ENCODE measurements around the gene TECTB. TPM values are rescaled to one million over a fixed set of nuclear protein-coding genes. Genes with fewer than 3 reads are reported as not detected.

TECTB gene
- total and polyA plus RNA-seq, 9 of the 15 experiments (the other 6 are each of a cell fraction or from before 2014, with no cell fraction given): not detected

- H3K9me1 ChIP-seq (ENCODE audit: control insufficient read depth, insufficient read depth, low read length): no peaks in the 10 kb centered on the region
- H3K9me3 ChIP-seq (replicated peaks; ENCODE audit: control insufficient read depth, insufficient read depth, low read depth, low read length): no peaks in the 10 kb centered on the region
- intact Hi-C loops (cut with micrococcal nuclease) (no loop called here), in situ Hi-C loops (cut with MboI) (no loop called here)
- POLR2A ChIA-PET: no interaction called here
- WGBS (ENCODE audit: insufficient coverage, low coverage, missing lambda C conversion rate): 2% methylated on average over 10 of the region's 12 CpGs
- 0 out of 5 replicates have a peak, but pooled peaks cover 0 to 6% of the 10 kb centered on the region in 2 experiments for H3K4me1 ChIP-seq (replicated peaks in 1 of 2; ENCODE audit: control insufficient read depth in 2 of 2, insufficient read depth in 2 of 2, low read length in 2 of 2)
- no peak for TF ChIP-seq YY1 (IDR thresholded peaks at IDR 0.05; ENCODE audit: borderline replicate concordance in 1 of 3, control insufficient read depth in 1 of 3, extremely low read depth in 1 of 3, insufficient read depth in 3 of 3, insufficient read length in 1 of 3, insufficient replicate concordance in 2 of 3, low read depth in 1 of 3, low read length in 2 of 3)
- no peak for TF ChIP-seq BRD9 (IDR thresholded peaks at IDR 0.05; ENCODE audit: low read depth, partially characterized antibody)
- peaks cover 0 to 23% of the 10 kb centered on the region in 2 experiments; a peak in 2 of 5 replicates for H3K27me3 ChIP-seq (ENCODE audit: control insufficient read depth in 2 of 2, insufficient read depth in 2 of 2, low read length in 2 of 2)
- no peak overlapping the region for H3K4me2 ChIP-seq (ENCODE audit: insufficient read depth, low read length)
- CTCF ChIA-PET (ENCODE audit: low intra/inter-chr PET ratio): no interaction called here
- no peaks in the 10 kb centered on the region; the same call in 1 of the 2 replicates for H4K20me1 ChIP-seq (replicated peaks; ENCODE audit: control insufficient read depth, insufficient read depth, low read length)
- no peak overlapping the region for H3K4me3 ChIP-seq
- no peak overlapping the region for H3K9ac ChIP-seq (ENCODE audit: insufficient read depth in 1 of 2, low read depth in 2 of 2, low read length in 2 of 2)
- H3K36me3 ChIP-seq (ENCODE audit: control insufficient read depth, insufficient read depth, low read length): no peaks in the 10 kb centered on the region
- DNase-seq (ENCODE audit: extremely low read depth in 1 of 4, low spot score in 3 of 4) (no peak), FAIRE-seq (no peak), ATAC-seq (no peak)
- H2AFZ ChIP-seq (ENCODE audit: low read depth, low read length): no peak overlapping the region
- no peaks in the 10 kb centered on the region for H3K79me2 ChIP-seq (ENCODE audit: control insufficient read depth, insufficient read depth, low read length)
- no TSS peak for BruUV-seq (replicated peaks)
- H3K27ac ChIP-seq (ENCODE audit: extremely low read depth, low read depth, low read length): no peak overlapping the region
Observed at GRCh38 chr10:112347709-112348671, 64.8 kb downstream of the TECTB start.

GRCh38 chr10:112348759-112349158, 65.6 kb downstream of the TECTB start:
- H3K79me2 ChIP-seq (ENCODE audit: control insufficient read depth, insufficient read depth, low read length): no peaks in the 10 kb centered on the region
- no peak for FAIRE-seq
- POLR2A ChIA-PET: no interaction called here
- no CpG with 5 or more reads among the region's 1 CpG for WGBS (ENCODE audit: insufficient coverage, low coverage, missing lambda C conversion rate)
- H3K9ac ChIP-seq (ENCODE audit: insufficient read depth in 1 of 2, low read depth in 2 of 2, low read length in 2 of 2): no peak overlapping the region
- H3K9me3 ChIP-seq (replicated peaks; ENCODE audit: control insufficient read depth, insufficient read depth, low read depth, low read length): no peaks in the 10 kb centered on the region
- no peak for DNase-seq (ENCODE audit: extremely low read depth in 1 of 4, low spot score in 3 of 4)
- no peak overlapping the region for H3K4me3 ChIP-seq
- CTCF ChIA-PET (ENCODE audit: low intra/inter-chr PET ratio): no interaction called here
- H3K9me1 ChIP-seq (ENCODE audit: control insufficient read depth, insufficient read depth, low read length): no peaks in the 10 kb centered on the region
- H4K20me1 ChIP-seq (replicated peaks; ENCODE audit: control insufficient read depth, insufficient read depth, low read length): no peaks in the 10 kb centered on the region
- no peak overlapping the region for H3K4me2 ChIP-seq (ENCODE audit: insufficient read depth, low read length)
- no peak for ATAC-seq
- H3K27ac ChIP-seq (ENCODE audit: extremely low read depth, low read depth, low read length): no peak overlapping the region
- BruUV-seq (replicated peaks): no TSS peak
- H2AFZ ChIP-seq (ENCODE audit: low read depth, low read length): no peak overlapping the region
- in situ Hi-C loops (cut with MboI): no loop called here
- intact Hi-C loops (cut with micrococcal nuclease): no loop called here
- peaks cover 0 to 22% of the 10 kb centered on the region in 2 experiments; a peak in 2 of 5 replicates for H3K27me3 ChIP-seq (ENCODE audit: control insufficient read depth in 2 of 2, insufficient read depth in 2 of 2, low read length in 2 of 2)
- H3K4me1 ChIP-seq (replicated peaks in 1 of 2; ENCODE audit: control insufficient read depth in 2 of 2, insufficient read depth in 2 of 2, low read length in 2 of 2): 0 out of 5 replicates have a peak, but pooled peaks cover 0 to 6% of the 10 kb centered on the region in 2 experiments
- no peaks in the 10 kb centered on the region for H3K36me3 ChIP-seq (ENCODE audit: control insufficient read depth, insufficient read depth, low read length)
- TF ChIP-seq USF2 (CRISPR knock-in tag; IDR thresholded peaks at IDR 0.05) (no peak), TCF7L2 (IDR thresholded peaks at IDR 0.05; ENCODE audit: low read depth, low read length) (no peak), NFATC3 (IDR thresholded peaks at IDR 0.05) (no peak), ZBED1 (IDR thresholded peaks at IDR 0.05) (no peak), ZBTB9 (CRISPR knock-in tag; IDR thresholded peaks at IDR 0.05) (no peak), NBN (IDR thresholded peaks at IDR 0.05; ENCODE audit: low read depth) (no peak), ZNF280A (IDR thresholded peaks at IDR 0.05; ENCODE audit: low read depth, partially characterized antibody) (no peak), ZNF507 (tag; conservative IDR thresholded peaks at IDR 0.05) (no peak)
